ENCODE results near the gene MAST2.
"Not testable (repeated sequence)": the region's sequence is repeated elsewhere in the genome, so short reads cannot be mapped to it uniquely, and the experiment has no call there.

MAST2 gene

GRCh38 chr1:45922374-45922773, 119.0 kb downstream of the MAST2 start:
- Histone ChIP-seq H3K4me3 (ENCODE audit: extremely low read depth, insufficient read depth, low read length, poor library complexity, severe bottlenecking) (no peak overlapping the region), H3K4me1 (ENCODE audit: control insufficient read depth, insufficient read depth, low read length, poor library complexity, severe bottlenecking) (peaks cover 35% of the 10 kb centered on the region), H3K9me3 (ENCODE audit: control insufficient read depth, low read length) (no peaks in the 10 kb centered on the region), H3K27ac (ENCODE audit: low read depth, low read length, severe bottlenecking) (no peak overlapping the region), H3K36me3 (ENCODE audit: control insufficient read depth, insufficient read depth, low read length) (peaks cover 18% of the 10 kb centered on the region)
- 94 to 98% methylated on average over 6 to 10 of the region's 10 CpGs for WGBS, 2 experiments (ENCODE audit: insufficient coverage in 2 of 2)

- no peak overlapping the region for H3K4me3 ChIP-seq (ENCODE audit: extremely low read depth, insufficient read depth, low read length, poor library complexity, severe bottlenecking)
- H3K36me3 ChIP-seq (ENCODE audit: control insufficient read depth, insufficient read depth, low read length), result peaks cover 15% of the 10 kb centered on the region
- H3K4me1 ChIP-seq (ENCODE audit: control insufficient read depth, insufficient read depth, low read length, poor library complexity, severe bottlenecking), result peaks cover 40% of the 10 kb centered on the region
- WGBS, 2 experiments (ENCODE audit: insufficient coverage in 2 of 2), result 96 to 100% methylated on average over 5 to 8 of the region's 8 CpGs
- H3K27ac ChIP-seq (ENCODE audit: low read depth, low read length, severe bottlenecking), result no peak overlapping the region
- no peaks in the 10 kb centered on the region for H3K9me3 ChIP-seq (ENCODE audit: control insufficient read depth, low read length)
Measured at GRCh38 chr1:45922813-45923212, 119.4 kb downstream of the MAST2 start.

GRCh38 chr1:45923343-45923742, 119.9 kb downstream of the MAST2 start:
- peaks cover 10% of the 10 kb centered on the region for H3K36me3 ChIP-seq (ENCODE audit: control insufficient read depth, insufficient read depth, low read length)
- H3K4me3 ChIP-seq (ENCODE audit: extremely low read depth, insufficient read depth, low read length, poor library complexity, severe bottlenecking), result no peak overlapping the region
- no peaks in the 10 kb centered on the region for H3K9me3 ChIP-seq (ENCODE audit: control insufficient read depth, low read length)
- H3K27ac ChIP-seq (ENCODE audit: low read depth, low read length, severe bottlenecking), result no peak overlapping the region
- H3K4me1 ChIP-seq (ENCODE audit: control insufficient read depth, insufficient read depth, low read length, poor library complexity, severe bottlenecking), result peaks cover 45% of the 10 kb centered on the region
- WGBS, 2 experiments (ENCODE audit: insufficient coverage in 2 of 2), result 93 to 100% methylated on average over 1 to 2 of the region's 4 CpGs

- Histone ChIP-seq H3K36me3 (ENCODE audit: control insufficient read depth, insufficient read depth, low read length) (peaks cover 9% of the 10 kb centered on the region), H3K27ac (ENCODE audit: low read depth, low read length, severe bottlenecking) (peak overlapping the region; percentile 55), H3K9me3 (ENCODE audit: control insufficient read depth, low read length) (no peaks in the 10 kb centered on the region), H3K4me3 (ENCODE audit: extremely low read depth, insufficient read depth, low read length, poor library complexity, severe bottlenecking) (no peak overlapping the region), H3K4me1 (ENCODE audit: control insufficient read depth, insufficient read depth, low read length, poor library complexity, severe bottlenecking) (peaks cover 56% of the 10 kb centered on the region)
- 89 to 92% methylated on average over 1 of the region's 1 CpG for WGBS, 2 experiments (ENCODE audit: insufficient coverage in 2 of 2)
Measured at GRCh38 chr1:45924736-45925135, 121.3 kb downstream of the MAST2 start.

DNA sequence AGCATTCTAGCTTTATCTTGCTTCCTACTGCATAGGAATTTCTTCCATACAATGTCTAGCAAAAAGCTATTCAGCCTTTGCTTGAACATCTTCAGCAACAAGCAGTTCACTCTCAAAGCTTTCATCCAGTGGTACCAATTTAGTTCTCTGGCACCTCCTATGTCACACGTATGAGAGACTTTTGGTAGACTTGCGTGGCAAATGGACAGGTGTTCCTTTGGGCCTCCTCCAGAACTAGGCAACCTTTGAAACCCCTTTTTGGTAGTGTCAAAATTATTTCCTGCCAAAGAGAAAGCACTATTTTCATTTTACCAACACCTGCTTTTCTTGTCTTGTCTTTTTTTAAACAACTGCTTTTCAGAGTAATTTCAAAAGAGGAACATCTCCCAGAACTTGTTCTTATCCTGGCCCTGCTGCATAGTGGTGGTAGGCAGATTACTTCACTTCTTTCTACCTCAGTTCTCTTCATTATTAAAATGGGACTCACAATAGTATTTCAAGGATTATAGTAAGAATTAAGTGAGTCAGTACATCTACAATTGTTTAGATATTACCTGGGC, 122.4 kb downstream of the MAST2 start:
- Histone ChIP-seq H3K27ac (ENCODE audit: low read depth, low read length, severe bottlenecking) (no peak overlapping the region), H3K4me3 (ENCODE audit: extremely low read depth, insufficient read depth, low read length, poor library complexity, severe bottlenecking) (no peak overlapping the region), H3K36me3 (ENCODE audit: control insufficient read depth, insufficient read depth, low read length) (peaks cover 9% of the 10 kb centered on the region), H3K9me3 (ENCODE audit: control insufficient read depth, low read length) (no peaks in the 10 kb centered on the region), H3K4me1 (ENCODE audit: control insufficient read depth, insufficient read depth, low read length, poor library complexity, severe bottlenecking) (peaks cover 64% of the 10 kb centered on the region)
- WGBS, 2 experiments (ENCODE audit: insufficient coverage in 2 of 2), result 100% methylated on average over 2 of the region's 2 CpGs

DNA sequence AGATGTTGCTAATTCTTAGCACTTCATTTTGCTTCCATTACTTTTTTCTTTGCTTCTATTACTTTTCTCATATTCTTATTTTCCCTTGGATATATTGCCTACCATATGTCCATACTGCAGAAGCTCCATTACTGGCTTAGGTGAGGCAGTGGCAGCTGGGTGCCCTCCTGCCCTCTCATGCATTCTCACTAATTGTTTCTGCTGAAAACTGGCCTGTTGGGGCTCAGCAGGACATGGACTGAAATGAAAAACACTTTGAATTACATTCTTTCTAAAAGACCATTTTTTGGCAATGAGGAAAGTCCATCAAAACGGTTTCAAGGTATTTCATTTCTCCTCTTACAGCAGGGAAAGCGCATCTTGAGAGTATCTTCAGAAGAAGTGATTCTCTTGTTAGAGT, 122.9 kb downstream of the MAST2 start:
- H3K4me1 ChIP-seq (ENCODE audit: control insufficient read depth, insufficient read depth, low read length, poor library complexity, severe bottlenecking), result peaks cover 64% of the 10 kb centered on the region
- peaks cover 9% of the 10 kb centered on the region for H3K36me3 ChIP-seq (ENCODE audit: control insufficient read depth, insufficient read depth, low read length)
- WGBS, 2 experiments (ENCODE audit: insufficient coverage in 2 of 2), result 60% methylated on average over 1 of the region's 2 CpGs; no CpG with 5 or more reads in 1 of the 2 experiments
- H3K27ac ChIP-seq (ENCODE audit: low read depth, low read length, severe bottlenecking), result no peak overlapping the region
- no peaks in the 10 kb centered on the region for H3K9me3 ChIP-seq (ENCODE audit: control insufficient read depth, low read length)
- H3K4me3 ChIP-seq (ENCODE audit: extremely low read depth, insufficient read depth, low read length, poor library complexity, severe bottlenecking), result no peak overlapping the region

DNA sequence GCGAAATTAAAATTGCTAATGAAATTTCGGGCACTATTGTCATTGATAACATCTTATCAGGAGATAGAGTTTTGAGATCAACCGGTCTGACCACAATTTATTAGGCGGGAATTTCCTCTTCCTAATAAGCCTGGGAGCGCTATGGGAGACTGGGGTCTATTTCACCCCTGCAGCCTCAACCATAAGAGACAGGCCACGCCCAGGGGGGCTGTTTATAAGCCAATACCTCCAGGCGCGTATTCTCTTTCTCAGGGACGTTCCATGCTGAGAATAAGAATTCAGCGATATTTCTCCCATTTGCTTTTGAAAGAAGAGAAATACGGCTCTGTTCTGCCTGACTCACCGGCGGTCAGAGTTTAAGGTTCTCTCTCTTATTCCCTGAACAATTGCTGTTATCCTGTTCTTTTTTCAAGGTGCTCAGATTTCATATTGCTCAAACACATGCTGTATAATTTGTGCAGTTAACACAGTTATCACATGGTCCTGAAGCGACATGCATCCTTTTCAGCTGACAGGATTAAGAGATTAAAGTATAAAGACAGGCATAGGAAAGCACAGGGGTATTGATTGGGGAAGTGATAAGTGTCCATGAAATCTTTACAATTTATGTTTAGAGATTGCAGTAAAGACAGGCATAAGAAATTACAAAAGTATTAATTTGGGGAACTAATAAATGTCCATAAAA, 124.0 kb downstream of the MAST2 start:
- H3K27ac ChIP-seq (ENCODE audit: low read depth, low read length, severe bottlenecking), result not testable (repeated sequence)

GRCh38 chr1:45928486-45929205, 125.2 kb downstream of the MAST2 start:
- Histone ChIP-seq H3K4me1 (ENCODE audit: control insufficient read depth, insufficient read depth, low read length, poor library complexity, severe bottlenecking) (peaks cover 59% of the 10 kb centered on the region), H3K27ac (ENCODE audit: low read depth, low read length, severe bottlenecking) (peak overlapping the region; percentile 85), H3K4me3 (ENCODE audit: extremely low read depth, insufficient read depth, low read length, poor library complexity, severe bottlenecking) (no peak overlapping the region), H3K36me3 (ENCODE audit: control insufficient read depth, insufficient read depth, low read length) (no peaks in the 10 kb centered on the region), H3K9me3 (ENCODE audit: control insufficient read depth, low read length) (no peaks in the 10 kb centered on the region)
- WGBS, 2 experiments (ENCODE audit: insufficient coverage in 2 of 2), result no CpG with 5 or more reads among the region's 3 CpGs

More for the DNA sequence above, 124.0 kb downstream of the MAST2 start:
- peaks cover 64% of the 10 kb centered on the region for H3K4me1 ChIP-seq (ENCODE audit: control insufficient read depth, insufficient read depth, low read length, poor library complexity, severe bottlenecking)
- not testable (repeated sequence) for H3K9me3 ChIP-seq (ENCODE audit: control insufficient read depth, low read length); H3K36me3 ChIP-seq (ENCODE audit: control insufficient read depth, insufficient read depth, low read length); H3K4me3 ChIP-seq (ENCODE audit: extremely low read depth, insufficient read depth, low read length, poor library complexity, severe bottlenecking)
- 6 to 7% methylated on average over 3 to 9 of the region's 14 CpGs for WGBS, 2 experiments (ENCODE audit: insufficient coverage in 2 of 2)

GRCh38 chr1:45929257-45929687, 125.9 kb downstream of the MAST2 start:
- no peak overlapping the region for H3K4me3 ChIP-seq (ENCODE audit: extremely low read depth, insufficient read depth, low read length, poor library complexity, severe bottlenecking)
- 0% methylated on average over 2 of the region's 2 CpGs for WGBS, 2 experiments (ENCODE audit: insufficient coverage in 2 of 2)

DNA sequence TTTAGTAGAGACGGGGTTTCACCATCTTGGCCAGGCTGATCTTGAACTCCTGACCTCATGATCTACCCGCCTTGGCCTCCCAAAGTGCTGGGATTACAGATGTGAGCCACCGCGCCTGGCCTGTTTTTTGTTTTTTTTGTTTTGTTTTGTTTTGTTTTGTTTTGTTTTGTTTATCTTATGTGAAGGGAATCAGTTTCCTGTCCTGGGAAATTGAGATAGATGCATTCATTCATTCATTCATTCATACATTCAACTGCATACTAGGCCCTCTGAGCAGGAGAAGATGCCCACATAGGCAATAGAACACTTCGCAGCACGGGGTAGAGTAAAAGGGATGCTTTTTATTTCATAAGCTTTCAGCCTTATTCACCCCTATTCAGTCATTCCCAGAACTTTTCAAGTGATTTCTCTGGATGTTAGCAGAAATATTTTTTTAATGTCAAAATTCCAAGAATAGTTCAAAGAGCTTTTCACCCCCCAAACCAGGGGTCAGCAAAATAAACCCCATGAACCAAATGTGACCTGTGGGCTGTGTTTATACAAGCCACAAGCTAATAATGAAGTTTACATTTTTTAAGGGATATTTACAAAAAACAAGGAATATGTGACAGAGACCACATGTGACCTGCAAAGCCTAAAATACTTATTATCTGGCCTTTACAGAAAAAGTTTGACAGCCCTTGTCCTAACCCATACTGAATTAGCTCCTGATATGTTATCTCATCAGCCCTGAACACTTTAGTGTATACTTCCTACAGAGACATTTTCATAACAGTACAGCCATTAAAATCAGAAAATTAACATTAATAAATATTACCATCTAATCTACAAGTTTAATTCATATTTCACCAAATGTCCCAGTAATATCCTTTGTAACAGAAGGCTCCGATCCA, 127.1 kb downstream of the MAST2 start:
- H3K9me3 ChIP-seq (ENCODE audit: control insufficient read depth, low read length), result no peaks in the 10 kb centered on the region
- peaks cover 43% of the 10 kb centered on the region for H3K4me1 ChIP-seq (ENCODE audit: control insufficient read depth, insufficient read depth, low read length, poor library complexity, severe bottlenecking)
- peak overlapping the region; percentile 85 for H3K27ac ChIP-seq (ENCODE audit: low read depth, low read length, severe bottlenecking)
- no peaks in the 10 kb centered on the region for H3K36me3 ChIP-seq (ENCODE audit: control insufficient read depth, insufficient read depth, low read length)
- no peak overlapping the region for H3K4me3 ChIP-seq (ENCODE audit: extremely low read depth, insufficient read depth, low read length, poor library complexity, severe bottlenecking)
- 86% methylated on average over 1 of the region's 7 CpGs; no CpG with 5 or more reads in 1 of the 2 experiments for WGBS, 2 experiments (ENCODE audit: insufficient coverage in 2 of 2)

More at GRCh38 chr1:45929257-45929687, 125.9 kb downstream of the MAST2 start:
- Histone ChIP-seq H3K36me3 (ENCODE audit: control insufficient read depth, insufficient read depth, low read length) (no peaks in the 10 kb centered on the region), H3K4me1 (ENCODE audit: control insufficient read depth, insufficient read depth, low read length, poor library complexity, severe bottlenecking) (peaks cover 55% of the 10 kb centered on the region), H3K27ac (ENCODE audit: low read depth, low read length, severe bottlenecking) (peak overlapping the region; percentile 85), H3K9me3 (ENCODE audit: control insufficient read depth, low read length) (no peaks in the 10 kb centered on the region)
